ENCODE measurements around the gene VPS37D.

DNA sequence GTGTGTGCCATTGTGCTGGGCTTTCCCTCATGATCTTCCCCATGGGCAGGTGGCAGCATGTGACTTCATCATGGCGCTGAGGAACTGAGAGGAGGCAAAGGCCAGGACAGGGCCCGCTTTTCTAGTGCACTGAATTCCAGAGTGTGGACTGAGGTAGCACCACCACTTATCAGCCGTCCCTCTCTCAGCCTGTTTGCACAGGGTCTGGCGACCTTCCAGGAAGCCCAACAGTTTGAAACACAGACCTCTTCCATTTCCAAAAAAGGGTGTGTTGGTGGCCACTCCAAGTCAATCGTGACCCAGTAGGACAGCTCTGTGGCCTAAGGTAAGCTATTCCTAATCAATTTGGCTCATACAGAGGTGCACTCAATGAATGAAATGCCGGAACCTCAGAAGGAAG lies 11.2 kb downstream of the VPS37D start:
- TF ChIP-seq, protein P1, sequence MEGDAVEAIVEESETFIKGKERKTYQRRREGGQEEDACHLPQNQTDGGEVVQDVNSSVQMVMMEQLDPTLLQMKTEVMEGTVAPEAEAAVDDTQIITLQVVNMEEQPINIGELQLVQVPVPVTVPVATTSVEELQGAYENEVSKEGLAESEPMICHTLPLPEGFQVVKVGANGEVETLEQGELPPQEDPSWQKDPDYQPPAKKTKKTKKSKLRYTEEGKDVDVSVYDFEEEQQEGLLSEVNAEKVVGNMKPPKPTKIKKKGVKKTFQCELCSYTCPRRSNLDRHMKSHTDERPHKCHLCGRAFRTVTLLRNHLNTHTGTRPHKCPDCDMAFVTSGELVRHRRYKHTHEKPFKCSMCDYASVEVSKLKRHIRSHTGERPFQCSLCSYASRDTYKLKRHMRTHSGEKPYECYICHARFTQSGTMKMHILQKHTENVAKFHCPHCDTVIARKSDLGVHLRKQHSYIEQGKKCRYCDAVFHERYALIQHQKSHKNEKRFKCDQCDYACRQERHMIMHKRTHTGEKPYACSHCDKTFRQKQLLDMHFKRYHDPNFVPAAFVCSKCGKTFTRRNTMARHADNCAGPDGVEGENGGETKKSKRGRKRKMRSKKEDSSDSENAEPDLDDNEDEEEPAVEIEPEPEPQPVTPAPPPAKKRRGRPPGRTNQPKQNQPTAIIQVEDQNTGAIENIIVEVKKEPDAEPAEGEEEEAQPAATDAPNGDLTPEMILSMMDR (IDR thresholded peaks at IDR 0.05; ENCODE audit: insufficient read depth, low read length, poor library complexity, severe bottlenecking) = no peak
- TF ChIP-seq EZH2phosphoT487 (conservative IDR thresholded peaks at IDR 0.05; ENCODE audit: low read length) = no peak

Measured in SU-DHL-6 (cell line).